GM18868 (cell line): ENCODE measurements around the gene GRK7.
"Not testable (repeated sequence)": the region's sequence is repeated elsewhere in the genome, so short reads cannot be mapped to it uniquely, and the experiment has no call there.

Experiments
- ATAC-seq: cut with Tn5 transposase; IDR thresholded peaks from one replicate; pipeline ENCODE4 v1.9.1; 2021; ENCODE audit warnings: mild to moderate bottlenecking, moderate library complexity; ENCODE audit not compliant: unreplicated experiment

The GRK7 gene

DNA sequence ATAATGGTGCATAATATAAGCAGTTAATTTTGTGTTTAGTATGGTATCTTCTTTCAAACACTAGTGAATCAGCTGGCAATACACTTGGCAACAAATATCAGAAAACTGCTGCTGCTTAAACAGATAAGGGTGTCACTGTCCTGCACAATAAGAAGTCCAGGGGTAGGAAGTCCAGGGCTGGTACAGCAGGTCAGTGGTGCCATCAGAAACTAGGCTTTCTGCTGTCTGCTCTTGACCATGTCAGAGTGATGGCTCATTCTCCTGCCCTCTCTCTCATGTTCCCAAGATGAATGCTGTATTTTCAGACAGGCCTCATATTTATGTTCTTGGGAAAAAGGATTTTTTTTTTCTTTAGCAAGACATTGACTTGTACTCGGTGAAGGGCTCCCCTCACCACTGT, 9.2 kb upstream of the GRK7 start:
- no peak for ATAC-seq

DNA sequence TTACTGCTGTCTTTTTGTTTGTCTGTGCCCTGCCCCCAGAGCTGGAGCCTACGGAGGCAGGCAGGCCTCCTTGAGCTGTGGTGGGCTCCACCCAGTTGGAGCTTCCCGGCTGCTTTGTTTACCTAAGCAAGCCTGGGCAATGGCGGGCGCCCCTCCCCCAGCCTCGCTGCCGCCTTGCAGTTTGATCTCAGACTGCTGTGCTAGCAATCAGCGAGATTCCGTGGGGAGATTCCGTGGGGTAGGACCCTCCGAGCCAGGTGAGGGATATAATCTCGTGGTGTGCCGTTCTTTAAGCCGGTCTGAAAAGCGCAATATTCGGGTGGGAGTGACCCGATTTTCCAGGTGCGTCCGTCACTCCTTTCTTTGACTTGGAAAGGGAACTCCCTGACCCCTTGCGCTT, 656 bp upstream of the GRK7 start:
- not testable (repeated sequence) for ATAC-seq

DNA sequence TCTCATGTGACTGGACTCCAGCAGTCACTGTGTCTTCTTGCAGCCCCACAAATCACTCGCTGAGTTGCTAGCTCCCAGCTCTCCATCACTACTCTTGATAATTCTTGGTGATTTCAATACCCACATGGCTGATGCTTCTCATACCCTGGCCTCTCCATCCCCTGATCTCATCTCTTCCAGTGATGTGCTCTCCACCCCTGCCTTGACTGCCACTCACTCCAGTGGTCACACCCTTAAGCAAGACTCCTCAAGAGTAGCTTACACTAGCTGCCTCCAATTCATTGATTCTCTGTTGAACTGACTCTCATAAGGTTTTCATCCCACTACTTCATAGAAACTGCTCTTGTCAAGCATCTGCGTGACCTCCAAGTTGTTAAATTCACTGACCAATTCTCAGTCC, 837 bp downstream of the GRK7 start:
- no peak for ATAC-seq

DNA sequence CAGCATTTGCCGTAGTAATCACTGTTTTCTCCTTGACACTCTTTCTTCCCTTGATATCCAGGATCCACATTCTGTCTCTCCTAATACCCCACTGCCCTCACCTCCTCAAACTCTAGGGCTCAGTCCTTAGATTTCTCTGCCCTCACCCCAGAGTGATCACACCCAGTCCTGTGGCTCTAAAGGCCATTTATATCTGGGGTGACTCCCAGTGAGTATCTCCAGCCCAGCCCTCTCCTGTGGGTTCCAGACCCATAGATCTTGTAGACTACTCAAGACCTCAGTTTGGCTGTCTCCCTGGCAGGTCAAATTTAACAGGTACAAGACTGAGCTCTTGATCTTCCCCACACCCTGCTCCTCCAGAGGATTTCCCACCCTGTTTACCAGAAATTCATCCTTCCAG, 1.3 kb downstream of the GRK7 start:
- no peak for ATAC-seq

DNA sequence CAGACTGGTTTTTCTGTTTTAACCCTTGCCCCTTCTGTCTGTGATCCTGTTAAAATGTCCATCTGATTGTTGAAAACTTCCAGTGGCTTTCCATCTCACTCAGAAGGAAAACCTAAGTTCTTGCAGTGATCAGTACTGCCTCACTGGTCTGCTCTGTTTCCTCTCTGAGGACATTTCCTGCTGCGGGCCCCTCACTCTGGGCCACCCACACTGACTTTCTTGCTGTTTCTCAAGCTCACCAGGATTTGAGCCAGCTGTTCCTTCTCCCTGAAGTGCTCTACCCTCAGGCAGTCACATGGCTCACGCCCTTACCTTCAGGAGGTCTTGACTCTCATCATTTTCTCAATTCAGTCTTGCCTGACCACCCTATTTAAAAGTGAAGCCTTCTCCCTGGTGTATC, 1.8 kb downstream of the GRK7 start:
- no peak for ATAC-seq

DNA sequence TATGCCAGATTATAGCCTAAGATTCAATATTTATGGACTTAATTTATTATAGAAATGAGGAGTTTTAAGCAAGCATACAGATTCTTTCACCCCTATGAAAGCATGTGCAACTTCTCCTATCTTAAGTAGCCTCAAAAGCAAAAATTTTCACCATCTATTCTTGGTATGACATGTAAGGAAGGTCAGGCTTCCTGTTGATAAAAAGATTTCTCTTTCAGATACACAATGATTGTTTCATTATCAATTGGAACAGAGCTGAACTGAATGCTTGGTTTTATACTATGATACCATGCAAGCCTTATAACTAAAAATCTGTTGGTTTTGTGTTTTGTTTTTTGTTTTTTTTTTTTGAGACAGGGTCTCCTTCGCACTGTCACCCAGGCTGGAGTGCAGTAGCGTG, 3.9 kb downstream of the GRK7 start:
- no peak for ATAC-seq

DNA sequence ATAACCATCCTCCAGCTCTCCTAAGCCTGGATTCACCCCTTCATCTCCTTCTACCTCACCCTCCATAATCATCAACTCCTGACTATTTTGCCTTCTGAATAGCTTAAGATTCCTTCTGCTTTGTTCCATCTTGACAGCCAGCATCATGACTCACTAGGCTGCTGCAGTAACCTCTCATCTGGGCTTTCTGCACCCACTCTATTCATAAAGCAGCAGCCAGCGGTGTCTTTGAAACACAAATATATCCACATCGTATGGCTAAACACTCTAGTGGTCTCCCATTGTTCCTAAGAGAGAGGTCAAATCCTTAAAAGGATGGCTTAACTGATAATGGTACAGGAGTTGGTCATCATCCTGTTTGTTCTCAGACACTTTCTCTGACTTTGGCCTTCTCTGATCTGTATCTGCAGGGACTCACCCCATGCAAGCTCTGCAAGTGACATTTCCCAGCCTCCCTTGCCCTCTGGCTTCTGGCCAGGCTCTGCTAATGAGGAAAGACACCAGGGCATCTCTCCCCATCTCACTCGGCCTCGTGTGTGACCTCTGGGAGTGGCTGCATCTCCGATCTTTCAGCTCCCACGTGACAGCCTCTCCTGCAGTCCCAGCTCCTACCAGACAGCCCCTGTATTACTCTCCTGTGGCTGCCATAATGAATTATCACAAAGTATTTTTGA, 6.2 kb downstream of the GRK7 start:
- no peak for ATAC-seq

DNA sequence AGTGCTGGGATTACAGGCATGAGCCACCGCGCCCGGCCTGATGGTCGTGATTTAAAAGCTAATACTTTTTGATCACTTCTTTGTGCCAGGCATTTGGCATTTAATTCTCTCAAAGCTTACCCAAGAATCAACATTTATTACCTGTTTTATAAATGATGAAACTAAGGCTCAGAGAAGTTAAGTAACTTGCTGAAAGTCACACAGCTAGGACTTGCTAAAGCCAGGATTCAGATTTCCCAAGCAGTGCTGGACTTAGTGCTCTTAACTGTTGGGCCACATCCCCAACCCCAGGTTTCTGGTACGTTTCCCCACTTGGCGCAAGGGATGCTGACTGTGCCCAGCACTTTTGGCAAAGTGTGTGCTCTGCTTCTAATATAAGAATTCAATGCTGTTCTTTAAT, 10.5 kb downstream of the GRK7 start:
- no peak for ATAC-seq

DNA sequence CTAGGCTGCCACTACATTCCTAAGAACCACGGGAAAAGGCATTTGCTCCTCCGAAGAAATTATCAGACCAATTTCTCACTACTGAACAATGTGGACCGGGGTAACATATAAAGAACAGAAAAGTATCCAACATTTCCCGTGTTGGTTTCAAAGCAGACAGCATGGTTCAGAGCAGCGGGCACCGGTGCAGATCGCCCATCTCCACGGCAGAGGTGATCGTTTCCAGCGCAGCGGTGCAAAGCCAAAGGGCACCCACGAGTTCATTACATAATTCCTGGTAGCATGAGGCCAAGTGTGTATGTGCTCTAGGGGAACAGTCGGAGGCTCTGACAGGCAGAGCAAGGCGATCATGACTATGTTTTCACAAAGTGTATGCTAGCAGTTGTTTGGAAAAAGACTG, 13.2 kb downstream of the GRK7 start:
- no peak for ATAC-seq

DNA sequence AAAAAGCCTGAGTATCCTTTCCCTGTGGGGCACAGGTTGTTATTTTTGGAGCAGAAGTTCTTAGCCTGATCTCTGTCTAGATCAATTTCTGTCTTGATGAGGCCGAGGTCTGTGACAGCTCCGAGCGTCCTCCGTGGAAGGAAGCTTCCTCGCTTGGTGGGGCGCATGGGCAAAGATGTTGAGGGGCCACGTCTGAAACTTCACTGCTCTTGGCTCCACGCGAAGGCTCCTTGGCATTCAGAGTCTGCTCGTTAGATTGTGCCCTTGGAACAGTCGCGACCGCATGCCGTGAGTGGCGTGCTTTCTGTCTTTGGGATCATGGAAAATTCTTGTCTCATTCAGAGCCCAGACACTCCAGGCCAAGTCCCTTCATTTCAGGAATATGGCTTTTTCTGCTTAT, 13.7 kb downstream of the GRK7 start:
- no peak for ATAC-seq

DNA sequence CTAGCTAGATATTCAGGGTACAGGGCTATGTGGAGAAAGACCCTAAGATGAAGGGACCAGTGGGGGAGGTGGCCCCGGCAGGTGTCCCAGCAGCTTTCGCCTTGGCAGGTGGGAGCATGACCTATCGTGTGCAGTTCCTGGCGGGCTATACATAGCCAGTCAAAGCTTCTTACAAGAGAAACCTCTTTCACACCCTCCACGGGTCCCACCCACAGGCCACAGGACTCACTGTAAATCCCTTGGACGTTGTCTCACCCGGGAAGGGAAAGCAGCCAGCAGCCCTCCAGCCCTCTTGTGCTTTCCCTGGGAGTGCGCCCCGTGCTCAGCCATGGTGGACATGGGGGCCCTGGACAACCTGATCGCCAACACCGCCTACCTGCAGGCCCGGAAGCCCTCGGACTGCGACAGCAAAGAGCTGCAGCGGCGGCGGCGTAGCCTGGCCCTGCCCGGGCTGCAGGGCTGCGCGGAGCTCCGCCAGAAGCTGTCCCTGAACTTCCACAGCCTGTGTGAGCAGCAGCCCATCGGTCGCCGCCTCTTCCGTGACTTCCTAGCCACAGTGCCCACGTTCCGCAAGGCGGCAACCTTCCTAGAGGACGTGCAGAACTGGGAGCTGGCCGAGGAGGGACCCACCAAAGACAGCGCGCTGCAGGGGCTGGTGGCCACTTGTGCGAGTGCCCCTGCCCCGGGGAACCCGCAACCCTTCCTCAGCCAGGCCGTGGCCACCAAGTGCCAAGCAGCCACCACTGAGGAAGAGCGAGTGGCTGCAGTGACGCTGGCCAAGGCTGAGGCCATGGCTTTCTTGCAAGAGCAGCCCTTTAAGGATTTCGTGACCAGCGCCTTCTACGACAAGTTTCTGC, 15.0 kb downstream of the GRK7 start:
- no peak for ATAC-seq

DNA sequence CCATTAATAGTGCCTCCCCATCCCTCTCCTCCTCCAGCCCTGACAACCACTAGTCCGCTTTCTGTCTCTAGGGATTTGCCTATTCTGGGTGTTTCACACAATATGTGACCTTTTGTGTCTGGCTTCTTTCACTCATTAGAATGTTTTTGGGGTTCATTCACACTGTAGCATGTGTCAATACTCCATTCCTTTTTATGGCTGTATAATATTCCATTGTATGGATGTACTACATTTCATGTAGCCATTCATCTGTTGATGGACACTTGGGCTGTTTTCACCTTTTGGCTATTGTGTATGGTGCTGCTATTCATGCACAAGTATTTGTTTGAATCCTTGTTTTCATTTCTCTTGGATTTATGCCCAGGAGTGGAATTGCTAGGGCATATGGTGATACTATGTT, 16.5 kb downstream of the GRK7 start:
- ATAC-seq: no peak

DNA sequence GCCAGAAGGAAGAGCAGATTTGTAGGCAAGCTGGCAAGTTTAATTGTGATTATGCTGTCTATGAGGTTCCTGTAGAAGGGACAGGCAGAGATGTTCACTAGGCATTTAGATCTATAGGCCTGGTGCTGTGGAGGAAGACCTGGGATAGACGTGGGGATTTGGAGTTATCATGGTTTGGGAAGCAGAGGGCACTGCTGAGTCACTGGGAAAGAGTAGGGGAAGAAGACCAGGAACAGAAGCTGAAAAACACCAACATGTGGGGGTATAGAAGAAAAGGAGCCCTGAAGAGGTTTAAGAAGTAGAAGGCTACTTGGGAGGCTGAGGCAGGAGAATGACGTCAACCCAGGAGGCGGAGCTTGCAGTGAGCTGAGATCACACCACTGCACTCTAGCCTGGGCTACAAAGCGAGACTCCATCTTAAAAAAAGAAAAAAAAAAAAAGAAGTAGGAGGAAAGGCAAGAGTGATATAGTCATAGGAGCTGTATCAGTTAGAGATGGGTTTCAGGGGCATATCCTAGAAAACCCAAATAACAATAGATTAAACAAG, 19.3 kb downstream of the GRK7 start:
- ATAC-seq: no peak

DNA sequence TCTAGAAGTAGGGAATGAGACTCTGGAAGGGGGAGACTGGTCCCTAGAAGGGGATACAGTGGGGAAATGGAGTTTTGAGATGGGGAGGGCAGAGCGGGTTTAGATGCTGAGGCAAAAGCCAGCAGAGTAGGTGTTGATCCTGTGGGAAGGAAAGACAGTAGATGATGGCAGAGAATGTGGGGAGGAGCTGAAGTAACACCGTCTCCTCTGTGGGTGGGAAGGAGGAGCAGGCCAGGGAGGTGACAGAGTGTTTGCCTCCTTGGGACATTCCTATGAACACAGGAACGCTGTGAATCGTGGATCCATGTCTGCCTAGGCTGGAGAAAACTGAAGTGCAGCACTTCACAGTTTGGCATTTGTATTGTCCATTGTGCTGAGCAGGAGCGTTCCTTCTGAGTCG, 20.4 kb downstream of the GRK7 start:
- ATAC-seq: no peak

DNA sequence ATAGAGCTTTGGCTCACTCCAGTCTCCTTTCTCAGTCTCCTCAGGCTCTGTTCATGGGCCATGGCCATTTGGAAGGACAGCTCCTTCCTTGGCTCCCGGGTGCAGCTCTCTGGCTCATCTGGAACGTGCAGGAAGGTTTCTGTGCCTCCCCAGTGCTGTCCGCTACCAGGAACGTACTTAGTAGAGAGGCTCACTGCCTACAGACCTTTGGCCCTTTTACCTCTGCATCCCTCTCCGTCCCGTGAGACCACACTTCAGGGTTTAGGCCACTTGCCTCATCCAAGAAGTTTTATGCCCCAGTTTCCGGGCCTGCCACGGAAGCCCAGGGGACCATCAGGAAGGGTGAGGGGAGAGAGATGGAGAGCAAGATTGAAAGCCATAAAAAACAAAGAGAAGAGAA, 20.9 kb downstream of the GRK7 start:
- ATAC-seq: no peak

DNA sequence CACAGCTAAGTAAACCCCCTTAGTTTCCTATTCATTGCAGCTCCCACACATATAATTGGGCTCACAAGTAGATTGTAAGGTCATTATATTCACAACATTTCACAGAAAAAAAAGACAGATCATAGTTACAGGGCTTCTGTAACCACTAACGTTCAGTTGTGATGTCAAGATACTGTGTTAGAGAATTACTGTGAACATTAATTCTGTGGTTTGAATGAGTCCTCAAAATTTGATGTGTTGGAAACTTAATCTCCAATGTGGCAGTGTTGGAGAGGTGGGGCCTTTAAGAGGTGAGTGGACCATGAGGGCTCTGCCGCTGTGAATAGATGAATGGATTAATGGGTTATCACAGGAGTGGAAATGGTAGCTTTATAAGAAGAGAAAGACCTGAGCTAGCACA, 21.3 kb downstream of the GRK7 start:
- ATAC-seq: no peak

DNA sequence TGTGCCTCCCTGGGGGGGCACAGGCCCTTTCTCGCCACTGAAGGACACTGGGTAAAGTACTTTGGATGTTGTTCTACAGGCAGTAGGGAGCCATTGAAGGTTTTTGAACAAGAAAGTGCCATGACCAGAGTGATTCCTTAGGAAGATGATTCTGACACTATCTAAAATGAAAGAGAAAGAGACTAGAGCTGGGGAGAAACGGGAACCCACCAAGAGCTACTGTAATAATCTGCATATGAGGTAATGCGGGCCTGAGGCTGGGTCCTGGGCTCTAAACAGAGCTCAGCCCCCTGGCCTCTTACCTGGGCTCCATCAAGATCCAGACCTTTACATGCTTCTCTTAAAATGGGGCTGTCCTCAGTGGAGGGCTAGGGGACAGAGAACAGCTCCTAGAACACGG, 24.9 kb downstream of the GRK7 start:
- no peak for ATAC-seq

DNA sequence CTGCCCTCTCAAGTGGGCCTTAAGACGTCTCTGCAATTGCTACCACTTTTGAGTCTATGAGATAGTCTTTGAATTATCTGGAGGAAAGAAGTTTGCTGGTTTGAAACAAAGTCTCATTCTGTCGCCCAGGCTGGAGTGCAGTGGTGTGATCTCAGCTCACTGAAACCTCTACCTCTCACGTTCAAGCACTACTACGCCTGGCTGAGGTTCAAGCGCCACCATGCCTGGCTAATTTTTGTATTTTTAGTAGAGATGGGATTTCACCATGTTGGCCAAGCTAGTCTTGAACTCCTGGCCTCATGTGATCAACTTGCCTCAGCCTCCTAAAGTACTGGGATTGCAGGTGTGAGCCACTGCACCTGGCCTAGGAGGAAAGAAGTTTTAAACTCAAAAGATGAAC, 25.5 kb downstream of the GRK7 start:
- not testable (repeated sequence) for ATAC-seq

DNA sequence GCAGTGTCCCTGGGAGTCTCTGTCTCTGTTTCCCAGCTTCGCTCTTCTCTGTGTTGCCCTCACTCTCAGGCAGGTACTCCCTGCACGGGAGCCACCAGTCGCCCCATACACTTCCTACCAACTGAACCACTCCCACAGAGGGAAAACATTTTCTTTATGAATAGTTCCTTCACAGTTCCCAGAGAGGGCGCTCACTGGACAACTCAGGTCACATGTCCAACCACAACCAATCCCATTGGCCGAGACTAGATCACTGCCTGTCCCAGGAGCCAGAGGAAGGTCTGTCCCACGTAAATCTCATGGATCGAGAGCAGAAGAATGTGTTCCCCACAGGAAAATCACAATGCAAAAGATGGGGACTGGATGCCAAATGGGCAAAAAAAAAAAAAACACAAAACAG, 26.1 kb downstream of the GRK7 start:
- ATAC-seq: no peak

DNA sequence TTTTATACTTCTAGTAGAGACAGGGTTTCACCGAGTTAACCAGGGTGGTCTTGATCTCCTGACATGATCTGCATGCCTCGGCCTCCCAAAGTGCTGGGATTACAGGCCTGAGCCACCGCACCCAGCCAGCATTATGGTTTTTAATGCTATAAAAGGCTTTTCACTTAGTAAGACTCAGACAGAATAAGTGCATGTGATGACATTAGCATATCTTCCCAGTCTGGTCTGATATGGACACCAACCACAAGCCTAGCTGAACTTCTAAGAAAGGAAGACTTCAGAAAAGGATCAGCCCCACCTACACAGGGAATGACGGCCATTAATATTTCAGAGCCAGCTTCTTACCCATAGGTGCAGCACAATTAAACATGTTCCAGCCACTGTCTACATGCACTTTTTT, 27.0 kb downstream of the GRK7 start:
- ATAC-seq: no peak

DNA sequence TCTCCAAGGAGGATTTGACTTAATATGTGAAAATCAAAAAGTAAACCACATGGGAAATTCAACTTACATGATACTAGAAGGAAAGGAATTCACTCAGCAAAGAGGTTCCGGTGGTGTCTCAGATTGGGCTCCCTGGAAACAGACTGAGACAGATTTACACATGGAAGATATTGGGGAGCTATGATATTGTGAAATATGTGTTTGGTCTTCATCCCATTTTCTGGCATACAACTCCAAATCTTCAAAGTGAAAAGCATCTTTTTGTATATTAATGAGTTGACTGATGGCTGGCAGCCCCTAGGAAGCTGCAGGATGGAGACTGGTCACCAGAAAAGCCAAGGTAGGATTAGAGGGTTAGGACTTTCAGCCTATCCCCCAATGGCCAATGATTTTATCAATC, 29.3 kb downstream of the GRK7 start:
- ATAC-seq: no peak

DNA sequence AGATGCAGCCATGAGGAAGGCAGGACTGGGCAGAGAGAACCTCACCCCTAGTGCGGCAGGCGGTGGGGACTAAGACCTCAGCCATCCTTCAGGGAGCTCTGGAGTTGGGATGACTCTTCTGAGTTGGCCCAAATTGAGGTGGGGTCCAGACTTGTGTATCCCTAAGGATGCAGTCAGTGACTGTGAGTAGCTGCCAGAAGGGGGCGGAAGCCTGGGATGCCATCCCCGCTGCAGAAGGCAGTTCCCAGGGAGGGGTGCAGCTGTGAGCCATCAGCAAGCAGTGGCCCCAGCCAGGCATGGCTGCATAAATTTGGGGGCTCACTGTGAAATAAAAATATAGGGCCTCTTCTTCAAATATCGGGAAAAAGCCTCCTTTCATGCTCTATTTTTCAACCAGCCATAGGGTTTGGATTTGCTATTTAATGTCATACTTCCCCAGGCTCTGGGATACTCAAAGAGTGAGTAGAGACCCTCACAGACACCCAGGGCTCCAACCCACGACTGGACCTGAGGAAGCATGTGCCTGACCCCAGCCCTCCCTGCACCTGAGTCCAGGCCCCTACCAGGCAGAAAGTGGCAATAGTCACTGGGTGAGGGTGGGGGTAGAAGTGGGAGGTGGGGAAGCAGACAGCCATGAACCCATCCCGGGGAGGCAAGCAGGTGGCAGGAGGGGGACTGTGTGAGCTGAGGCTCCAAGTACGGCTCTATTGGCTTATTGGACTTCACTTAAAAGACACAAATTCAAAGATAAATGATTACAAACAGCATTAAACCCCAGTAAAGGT, 30.5 kb downstream of the GRK7 start:
- ATAC-seq: no peak
